AG10803 (cell line): ENCODE measurements around the gene EHD4.

Source experiments
- DNase-seq: peaks from one replicate; pipeline ENCODE4 v3.0.0; 2010; ENCODE audit warnings: low read depth
- H3K4me3 ChIP-seq: 2 replicates; pipeline ENCODE4 v1.5.1; 2011; ENCODE audit warnings: mild to moderate bottlenecking, low read length, control low read depth
- CTCF ChIP-seq: conservative IDR thresholded peaks from 2 replicates; pipeline ENCODE4 v1.5.1; 2011; ENCODE audit warnings: mild to moderate bottlenecking, low read length, control low read depth, inconsistent platforms

The EHD4 gene

GRCh38 chr15:41921167-41921566 lies 51.2 kb downstream of the EHD4 start:
- DNase-seq, result no peak
- H3K4me3 ChIP-seq, result no peak overlapping the region
- no peak for TF ChIP-seq CTCF

- no peak overlapping the region for H3K4me3 ChIP-seq
- TF ChIP-seq CTCF, result no peak
- DNase-seq, result peak; percentile 58
Observed at GRCh38 chr15:41919954-41920538, 52.3 kb downstream of the EHD4 start.

- no peak for DNase-seq
- TF ChIP-seq CTCF, result no peak
Observed at GRCh38 chr15:41919201-41919820, 53.0 kb downstream of the EHD4 start.

GRCh38 chr15:41918506-41919126 lies 53.7 kb downstream of the EHD4 start:
- H3K4me3 ChIP-seq, result no peak overlapping the region
- TF ChIP-seq CTCF, result no peak
- no peak for DNase-seq

More at GRCh38 chr15:41919201-41919820, 53.0 kb downstream of the EHD4 start:
- H3K4me3 ChIP-seq, result no peak overlapping the region

GRCh38 chr15:41917767-41918430 lies 54.5 kb downstream of the EHD4 start:
- no peak for TF ChIP-seq CTCF
- peak; percentile 71 for DNase-seq
- H3K4me3 ChIP-seq, result no peak overlapping the region

- TF ChIP-seq CTCF, result no peak
- H3K4me3 ChIP-seq, result no peak overlapping the region
- no peak for DNase-seq
Observed at GRCh38 chr15:41915255-41915994, 56.9 kb downstream of the EHD4 start.
